ENCODE data around the gene SH2D1B.

The SH2D1B gene

DNA sequence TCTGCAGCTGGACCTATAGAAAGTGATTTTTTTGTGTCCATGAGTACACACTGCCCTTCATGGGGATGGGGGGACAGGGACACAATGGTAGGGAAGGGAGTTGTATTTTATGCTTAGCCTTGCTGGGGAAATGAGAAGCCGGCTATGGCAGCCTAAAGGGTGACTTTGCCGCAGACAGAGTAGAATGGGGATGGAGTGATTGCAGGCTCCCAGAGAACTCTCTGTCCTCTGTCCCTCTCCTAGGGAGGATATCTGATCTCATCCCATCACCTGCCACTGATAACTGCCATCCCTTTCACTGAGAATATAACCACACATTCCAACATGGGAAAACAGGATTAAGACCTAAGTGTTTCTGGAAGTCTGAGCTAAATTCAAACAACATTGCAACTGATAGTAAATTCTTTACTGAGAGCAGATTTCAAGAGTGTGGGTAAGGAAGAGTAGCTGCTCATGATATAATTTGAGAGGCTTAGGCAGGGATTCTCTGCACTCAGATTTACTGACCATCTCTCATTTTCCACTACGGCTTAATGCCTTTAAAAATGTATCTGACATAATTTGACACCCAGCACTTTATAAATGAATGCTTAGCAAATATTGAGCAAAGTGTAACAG is 13.9 kb downstream of the SH2D1B start:
- DNase-seq: no peak

DNA sequence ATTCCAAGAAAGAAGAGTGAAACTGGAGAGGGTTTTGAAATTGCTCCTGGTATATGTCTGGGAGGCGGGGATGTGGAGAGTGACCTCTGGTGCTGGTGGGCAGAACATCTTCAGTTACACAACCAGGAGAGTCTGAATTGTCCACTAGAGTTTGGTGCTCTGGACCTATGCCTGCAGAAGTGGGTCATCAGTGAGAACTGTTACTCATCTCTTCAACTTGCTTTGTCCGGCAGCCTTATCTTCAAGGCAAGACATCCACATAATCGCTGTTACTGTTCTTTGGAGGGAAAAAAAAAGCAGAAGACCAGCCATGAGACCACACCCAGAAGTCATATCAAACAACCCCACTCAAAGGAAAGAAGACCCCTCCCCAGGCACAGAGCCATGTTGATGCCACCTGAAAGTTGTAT is 14.9 kb downstream of the SH2D1B start:
- DNase-seq: no peak

DNA sequence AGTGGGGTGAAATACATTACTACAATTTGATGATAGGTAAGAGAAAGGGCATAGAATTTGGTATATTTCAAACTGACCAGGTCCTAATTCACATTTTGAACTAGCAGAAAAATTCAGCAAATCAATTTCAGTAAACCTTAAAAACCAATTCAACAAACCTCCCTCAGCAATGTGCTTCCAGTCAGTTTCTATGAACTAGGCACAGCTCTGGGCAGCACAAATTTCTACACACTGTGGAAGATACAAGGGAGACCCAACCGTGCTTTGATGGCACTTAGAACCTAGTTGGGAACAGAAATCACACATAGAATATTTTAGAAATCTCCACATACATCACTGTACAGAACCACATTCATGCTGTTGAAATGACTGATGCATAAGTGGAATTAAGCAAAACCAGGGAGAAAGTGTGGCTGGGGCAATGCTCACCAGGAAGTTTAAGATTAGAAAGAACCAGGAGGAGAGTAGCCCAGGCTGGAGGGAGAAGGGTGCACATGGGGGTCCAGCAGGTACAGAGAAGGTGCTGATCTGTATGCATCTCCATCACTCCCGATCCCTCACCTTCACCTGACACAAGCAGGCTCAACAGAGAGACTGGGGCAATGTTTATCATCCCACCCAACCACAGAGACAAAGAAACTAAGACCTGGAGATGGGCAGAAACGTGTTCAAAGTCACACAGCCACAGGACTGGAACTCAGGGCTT is 15.6 kb downstream of the SH2D1B start:
- no peak for DNase-seq

DNA sequence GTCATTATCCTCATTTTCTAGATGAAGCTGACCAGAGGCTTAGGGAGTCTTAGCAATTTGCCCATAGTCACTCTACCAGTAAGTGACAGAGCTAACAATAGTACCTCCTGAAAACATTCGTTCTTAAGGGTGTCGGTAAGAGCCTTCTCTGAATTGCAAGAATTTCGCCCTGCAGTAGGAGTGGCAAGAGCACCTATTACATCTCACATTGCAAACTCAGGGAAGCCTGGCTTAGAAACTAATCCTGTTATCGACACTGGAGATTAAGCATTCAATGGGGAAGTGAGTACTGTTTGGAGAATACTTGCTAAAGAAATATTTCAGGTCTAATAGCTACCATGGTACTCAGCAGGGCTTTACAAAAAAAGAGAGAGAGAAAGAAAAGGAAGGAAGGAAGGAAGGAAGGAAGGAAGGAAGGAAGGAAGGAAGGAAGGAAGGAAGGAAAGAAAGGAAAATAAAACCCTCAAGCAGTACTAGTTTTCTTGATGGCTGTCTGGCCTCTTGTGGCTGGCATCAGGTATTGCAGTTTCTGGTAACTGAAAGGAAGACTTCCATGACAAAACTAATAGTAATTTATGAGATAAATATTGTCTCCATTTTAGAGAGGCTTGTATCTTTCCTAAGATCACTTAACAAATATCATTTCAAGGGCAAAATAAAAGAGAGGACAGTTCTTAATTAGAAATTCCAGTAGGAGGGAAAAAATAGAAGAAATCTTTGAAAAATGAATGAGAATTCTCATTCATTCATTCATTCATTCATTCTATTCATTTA is 20.0 kb downstream of the SH2D1B start:
- peak; percentile 29 for DNase-seq

DNA sequence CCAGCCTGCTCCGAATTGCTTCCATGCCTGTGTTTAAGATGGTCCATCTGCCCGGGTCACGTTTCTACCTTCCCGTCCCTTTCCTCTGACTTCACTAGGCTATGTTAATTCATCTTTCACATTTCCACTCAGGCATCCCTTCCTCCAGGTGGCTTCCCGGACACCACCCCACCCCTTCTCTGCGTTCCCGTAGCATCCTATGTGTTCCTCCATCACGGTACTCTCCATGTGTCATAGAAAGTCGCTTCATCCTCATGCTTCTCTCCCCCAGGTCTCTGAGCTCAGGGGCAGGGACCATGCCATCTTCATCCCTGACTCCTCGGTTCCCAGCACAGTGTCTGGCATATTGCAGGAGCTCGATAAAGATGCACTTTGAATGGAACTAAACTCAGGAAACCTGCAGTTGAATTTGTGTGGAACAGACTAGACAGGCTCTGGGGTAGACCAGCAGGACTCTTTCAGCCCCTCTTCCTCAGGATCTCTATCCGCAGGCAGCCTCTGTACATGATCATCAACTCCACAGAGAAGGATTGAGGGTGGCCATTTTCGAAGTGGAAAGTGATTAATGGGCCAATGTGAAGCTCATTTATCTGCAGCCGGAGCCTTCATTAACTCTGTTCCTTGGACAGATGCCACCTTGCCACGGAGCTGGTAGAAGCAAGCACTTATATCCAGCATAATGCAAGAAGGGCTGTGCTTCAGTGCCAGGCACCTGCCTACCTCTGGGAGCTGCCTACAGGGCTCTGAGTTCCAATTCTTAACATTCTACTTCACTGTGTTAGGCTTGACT is 21.3 kb downstream of the SH2D1B start:
- DNase-seq: no peak

DNA sequence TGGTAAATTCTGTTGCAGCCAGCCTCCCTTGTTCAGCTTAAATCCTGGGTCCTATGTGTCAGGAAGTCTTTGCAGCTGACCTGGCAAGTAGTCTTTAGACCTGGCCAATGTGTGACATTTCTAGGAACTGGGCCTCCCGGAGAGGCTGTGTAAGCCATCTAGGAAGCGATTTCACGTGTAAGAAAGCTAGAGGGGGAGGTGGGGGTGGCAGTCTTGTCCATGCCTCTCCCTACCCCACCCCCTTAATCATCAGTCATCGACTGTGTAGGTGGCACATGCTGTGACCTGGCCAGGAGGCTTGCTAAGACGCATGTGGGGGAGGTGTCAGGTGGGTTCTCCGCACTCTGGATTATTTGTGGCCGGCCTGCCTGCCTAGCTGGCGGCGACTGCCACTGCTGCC is 22.0 kb downstream of the SH2D1B start:
- no peak for DNase-seq

DNA sequence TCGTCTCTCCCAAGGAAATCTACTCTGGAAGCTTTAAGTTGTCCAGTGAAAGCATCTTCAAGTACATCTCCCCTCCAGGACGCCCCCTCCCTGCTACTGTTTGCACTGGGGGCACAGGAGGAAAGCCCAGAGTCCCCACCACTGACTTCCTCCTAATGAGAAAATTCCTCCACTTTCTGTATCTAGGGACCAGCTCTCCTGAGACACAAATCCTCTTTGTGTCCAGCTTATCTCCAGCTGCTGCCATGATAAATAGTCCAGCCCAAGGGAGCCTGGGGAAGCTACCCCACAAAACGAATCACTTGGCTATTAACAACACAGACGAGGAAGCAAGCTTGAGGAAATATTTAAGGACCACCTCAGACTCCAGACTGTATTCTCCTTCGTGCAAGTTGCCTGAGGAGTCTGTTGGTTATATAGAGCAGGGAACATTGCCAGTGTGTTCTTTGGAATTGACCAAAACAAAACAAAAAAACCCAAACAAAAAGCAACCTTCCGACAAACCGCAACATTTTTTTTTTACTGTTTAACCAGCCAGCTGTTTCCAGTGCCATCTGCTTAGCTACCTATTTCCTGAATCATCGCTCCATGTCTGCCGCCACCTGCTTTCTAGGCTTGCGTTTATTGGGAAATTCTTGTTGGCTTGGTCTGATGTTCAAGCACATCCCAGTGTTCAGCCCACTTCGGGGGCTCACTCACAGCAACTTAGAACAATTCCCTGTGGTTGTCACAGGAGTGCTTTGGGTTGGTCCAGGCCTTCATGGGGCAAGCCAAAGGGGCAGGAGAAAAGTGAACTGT is 22.7 kb downstream of the SH2D1B start:
- DNase-seq: no peak

DNA sequence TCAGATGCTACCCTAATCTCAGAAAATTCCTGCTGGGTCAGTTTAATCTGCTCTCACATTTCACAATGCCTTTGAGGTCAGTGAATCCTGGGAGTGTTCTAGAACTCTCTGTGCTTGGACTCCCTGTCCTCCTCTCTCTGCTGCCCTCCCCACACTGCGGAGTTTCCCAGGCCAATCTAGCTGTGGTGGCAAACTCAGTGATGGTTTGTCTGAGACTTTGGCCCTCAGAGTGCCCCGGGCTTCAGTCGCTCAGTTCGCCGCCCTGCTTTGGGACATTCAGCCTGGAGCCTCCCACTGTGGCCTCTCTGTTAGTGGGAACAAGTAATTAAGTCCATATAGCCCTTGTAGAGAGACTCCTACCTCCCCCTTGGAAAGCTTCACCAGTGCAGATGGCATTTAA is 23.3 kb downstream of the SH2D1B start:
- DNase-seq: no peak

DNA sequence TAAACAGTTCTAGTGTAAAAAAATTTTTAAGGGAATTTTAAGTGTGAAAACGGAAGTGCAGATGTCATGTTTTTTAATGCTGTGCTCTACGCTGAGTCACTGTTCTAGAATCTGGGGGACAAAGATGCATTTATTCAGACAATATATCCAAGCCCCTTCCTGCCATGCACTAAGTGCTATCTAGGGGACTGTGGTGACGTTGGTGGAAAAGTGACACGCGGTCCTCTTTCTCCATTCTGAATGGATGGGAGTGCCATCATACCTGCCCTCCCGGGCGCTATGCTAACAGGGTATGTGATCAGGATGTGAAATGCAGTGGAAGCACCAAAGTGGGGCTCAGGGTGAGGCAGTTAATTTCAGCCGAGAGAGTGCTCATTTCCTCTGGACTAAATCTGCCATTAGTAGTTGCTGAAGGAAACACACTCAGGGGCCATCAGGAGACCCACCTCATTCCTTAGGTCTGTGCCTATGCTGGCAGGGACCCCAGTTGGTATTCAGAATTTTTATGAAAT is 23.8 kb downstream of the SH2D1B start:
- DNase-seq: no peak

DNA sequence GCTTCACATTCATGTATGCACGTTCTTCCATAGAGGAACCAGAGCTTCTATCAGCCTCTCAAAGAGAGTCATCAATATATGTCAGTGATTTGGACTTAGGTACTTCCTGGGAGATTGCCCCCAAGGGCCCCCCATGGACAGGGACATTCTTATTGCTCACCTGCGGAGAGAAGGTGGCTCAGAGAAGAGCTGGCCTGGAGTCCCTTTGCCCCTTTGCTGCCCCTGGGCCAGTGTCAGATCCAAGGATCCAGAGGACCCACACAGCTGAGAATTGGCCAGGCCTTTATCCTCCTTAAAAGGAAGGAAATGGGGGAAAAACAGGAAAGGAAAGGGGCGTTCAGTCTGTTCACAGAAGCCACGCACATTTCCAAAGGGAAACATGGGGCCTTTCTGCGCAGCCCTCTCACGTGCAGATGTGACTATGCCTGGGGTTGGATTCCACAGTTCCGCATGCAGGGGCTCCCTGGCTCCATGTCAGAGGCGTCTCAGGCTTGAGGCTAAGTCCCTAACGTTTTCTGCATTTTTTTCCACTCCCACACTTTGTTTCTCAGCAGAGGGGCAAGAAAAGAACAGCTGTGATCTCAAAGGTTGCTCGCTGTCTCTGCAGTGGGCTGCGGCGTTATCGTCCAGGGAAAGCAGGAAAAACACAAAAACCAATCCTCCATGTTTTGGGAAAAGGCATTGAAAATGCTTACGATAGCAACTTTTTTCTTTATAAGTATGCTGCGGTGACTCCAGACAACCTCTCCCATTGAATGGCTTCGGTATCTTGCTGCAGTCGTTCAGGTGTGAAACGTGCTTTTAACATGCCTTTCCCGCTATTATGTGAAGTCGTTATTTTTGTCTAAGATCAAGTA is 24.5 kb downstream of the SH2D1B start:
- DNase-seq: no peak

DNA sequence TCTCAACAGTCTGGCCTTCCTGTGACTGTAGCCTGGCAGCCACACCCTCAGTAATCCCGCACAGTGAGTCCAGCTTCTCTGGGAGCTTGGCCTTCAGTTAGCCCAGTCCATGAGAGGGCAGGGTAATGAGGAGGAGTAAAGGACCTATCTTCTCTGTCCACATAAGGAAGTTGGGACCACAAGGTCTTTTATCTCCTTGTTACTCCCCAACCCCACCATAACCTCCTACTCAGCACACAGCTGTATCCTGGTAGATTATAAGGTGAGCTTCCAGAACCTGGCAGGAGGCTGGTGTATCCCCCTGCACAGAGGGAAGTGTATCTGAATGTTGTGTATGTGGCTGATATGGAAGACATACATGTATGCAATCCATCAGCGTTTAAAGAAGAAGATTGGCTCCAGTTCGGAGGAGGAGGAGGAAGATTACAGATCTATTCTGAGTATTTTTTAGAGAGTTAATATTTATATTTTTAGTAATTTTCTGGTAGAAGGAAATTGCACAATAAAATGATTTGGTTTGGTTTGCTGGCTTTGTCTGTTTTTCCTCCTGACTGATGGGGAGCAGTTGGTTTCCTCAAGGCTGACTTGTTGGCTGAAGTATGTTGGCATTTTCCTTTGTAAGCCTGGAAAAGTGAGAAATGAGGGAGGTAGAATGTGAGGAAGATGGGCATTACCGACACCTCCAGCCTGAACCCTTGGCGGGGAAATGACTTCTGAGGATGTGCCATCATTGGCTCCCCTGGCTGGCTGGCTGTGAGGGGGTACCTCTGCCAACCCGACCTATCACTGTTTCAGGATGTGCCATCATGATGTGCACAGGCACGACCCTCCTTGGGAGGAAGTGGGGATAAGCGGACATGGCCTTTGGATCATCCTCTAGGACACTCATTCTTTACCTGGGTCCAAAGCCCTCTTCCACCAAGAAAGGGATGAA is 25.4 kb downstream of the SH2D1B start:
- DNase-seq: no peak

DNA sequence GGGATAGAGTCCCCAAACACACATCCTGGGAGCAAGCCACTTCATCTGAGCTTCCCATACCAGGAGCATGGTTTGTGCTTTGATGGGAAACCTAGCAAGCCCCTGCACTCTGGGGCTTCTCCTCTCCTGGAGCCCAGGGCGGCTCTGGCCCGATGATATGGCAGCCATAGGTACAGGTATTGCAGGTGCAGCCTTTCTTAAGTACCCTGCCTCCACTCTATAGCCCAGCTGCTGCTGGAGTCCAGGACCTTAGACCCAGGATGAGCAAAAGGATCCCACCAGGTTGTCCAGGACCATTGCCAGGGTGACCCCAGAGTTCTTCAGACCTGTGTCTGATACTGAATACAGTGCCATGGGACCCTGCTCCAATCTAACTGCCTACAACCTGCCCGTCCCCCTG is 26.2 kb downstream of the SH2D1B start:
- DNase-seq: no peak

DNA sequence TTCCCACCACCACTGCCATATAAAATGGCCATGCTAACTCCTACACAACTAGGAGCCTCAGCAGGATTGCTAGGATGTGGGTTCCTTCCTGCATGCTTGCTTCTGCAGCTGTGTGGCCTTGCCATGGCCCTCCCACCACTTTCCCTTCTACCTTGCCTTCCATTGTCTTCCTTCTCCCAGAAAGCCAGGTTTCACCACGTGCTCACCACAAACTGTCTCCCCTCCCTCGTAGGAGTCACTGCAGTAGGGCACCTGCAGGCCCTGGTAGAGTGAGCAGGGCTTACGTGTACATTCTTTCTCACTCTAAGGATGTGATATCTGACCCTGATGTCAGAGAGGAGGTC is 26.7 kb downstream of the SH2D1B start:
- no peak for DNase-seq

DNA sequence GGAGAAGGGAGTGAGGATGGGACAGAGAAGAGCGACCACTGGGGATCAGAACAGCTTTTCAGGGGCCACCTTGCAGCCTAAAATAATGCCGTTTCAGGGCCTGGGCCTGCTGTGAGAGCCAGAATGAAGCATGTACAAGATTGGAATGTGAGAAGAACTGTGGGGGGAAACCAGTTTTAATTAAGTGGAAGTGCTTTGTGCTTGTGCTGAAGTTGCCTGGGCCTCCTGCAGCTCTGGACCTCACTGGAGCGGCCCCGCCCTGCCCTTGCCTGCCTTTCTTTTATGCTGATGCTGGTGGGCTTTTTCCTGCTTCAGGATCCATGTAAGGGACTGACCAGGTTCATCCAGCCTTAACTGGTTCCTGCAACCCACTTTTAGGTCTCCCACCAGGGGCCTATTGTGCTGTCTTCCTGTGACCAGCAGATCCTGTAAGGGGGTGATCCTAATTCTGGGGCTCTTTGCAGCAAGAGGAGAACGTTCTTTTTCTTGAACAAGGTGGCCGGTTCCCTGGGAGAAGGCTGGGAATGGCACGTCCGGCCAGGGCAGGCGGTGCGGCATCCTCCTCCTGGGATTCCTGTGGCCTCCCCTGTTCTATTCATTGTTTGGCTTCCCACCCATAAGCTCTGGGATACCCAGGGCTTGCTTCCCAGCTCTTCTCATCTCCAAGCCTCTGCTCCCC is 27.2 kb downstream of the SH2D1B start:
- DNase-seq: no peak

DNA sequence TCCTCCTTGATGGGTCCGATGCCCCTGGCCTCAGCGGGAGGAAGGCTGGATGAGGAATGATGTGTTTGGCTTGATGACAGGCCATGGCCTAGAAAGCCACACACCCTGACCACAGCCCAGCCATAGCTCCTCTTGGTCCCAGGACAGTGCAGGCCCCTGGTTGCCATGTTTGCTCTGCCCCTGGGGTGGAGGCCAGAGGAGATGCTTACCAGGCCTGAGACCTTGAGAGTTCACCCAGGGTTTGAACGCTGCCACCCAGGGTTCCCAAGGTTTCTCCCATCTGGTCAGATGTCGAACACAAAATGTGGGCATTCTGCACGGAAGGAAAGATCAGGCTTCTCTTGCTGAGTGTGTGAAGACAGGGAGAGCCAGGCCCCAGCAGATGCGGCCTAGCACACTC is 27.8 kb downstream of the SH2D1B start:
- no peak for DNase-seq

DNA sequence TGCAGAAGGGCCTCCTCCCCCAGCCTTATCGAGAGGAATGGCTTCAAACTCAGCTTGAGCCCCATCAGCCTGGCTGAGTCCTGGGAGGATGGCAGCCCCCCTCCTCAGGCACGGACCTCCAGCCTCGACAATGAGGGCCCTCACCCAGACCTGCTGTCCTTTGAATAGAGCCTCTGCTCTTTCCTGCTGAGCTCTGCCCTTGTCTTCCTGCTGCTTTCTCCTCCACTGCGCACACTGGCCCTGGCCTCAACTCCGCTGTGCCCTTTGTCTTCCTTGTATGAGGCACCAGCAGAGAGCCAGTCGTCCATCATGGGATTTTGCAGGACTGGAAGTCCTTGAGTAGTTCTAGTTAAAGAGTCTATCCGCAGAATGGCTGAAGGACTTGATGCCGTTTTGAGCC is 28.4 kb downstream of the SH2D1B start:
- DNase-seq: no peak

DNA sequence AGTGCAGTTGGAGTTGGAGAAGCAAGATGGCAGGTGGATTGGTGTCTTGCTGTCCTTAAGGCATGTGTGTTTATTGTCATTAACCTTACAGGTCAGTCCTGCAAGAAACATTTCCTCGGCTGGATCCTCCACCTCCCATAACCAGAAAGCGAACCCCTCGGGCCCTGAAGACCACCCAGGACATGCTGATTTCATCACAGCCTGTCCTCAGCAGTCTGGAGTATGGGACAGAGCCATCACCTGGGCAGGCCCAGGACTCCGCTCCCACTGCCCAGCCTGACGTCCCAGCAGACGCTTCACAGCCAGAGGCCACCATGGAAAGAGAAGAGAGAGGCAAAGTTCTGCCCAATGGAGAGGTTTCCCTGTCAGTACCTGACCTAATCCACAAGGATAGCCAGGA is 28.8 kb downstream of the SH2D1B start:
- DNase-seq: no peak

DNA sequence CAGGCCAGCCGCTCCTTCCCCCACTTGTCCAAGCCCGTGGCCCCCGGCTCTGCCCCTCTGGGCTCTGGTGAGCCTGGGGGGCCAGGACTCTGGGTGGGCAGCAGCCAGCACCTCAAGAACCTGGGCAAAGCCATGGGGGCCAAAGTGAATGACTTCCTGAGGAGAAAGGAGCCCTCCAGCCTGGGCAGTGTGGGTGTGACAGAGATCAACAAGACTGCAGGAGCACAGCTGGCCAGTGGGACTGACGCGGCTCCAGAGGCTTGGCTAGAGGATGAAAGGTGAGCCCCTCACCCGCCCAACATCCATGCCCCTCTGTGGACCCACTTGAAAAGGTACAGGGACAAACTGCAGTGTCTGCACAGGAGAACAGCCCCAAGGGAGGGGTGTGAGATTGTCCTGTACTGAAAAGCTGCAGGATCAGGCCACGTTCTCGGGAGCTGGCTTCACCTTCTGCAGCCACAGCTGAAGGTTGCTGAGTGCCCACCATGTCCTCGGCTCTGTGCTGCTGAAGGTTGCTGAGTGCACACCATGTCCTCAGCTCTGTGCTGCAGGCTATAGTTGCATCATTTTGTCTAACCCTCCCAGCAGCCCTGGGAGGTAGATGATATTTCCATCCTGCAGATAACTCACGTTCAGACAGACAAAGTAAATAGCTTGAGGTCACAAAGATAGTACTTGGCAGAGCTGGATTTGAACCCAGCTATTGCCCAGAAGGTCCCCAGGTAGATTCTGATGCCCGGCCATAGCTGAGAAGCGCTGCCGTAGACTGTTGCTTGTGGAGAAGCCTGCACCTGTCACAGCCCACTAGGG is 29.8 kb downstream of the SH2D1B start:
- no peak for DNase-seq

DNA sequence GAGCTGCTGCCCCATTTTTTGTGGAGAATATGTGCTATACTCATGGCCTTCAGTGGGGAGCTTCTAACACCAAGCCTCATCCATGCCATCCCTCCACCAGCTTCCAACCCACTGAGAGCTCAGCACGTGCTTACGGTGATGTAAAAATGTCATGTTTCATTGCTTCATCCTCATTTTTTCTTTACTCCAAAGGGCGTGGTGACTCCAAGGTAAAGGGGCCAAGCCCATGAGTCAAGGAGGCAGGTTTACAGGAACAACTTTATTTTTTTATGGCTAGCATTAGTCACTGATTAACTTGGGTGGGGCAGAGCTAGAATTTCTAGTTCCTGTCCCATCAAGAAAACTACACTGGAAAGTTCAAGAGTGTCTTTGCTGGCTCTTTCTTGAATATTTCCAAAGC is 30.6 kb downstream of the SH2D1B start, which contains the start of gene C1orf226:
C1orf226 (plus strand) TSS at position 346 of the 400 bp plus-strand sequence. CDS start 174 bp downstream, outside the sequence.
- no peak for DNase-seq
